ENCODE data around the gene IKBKE.

Gene IKBKE

DNA sequence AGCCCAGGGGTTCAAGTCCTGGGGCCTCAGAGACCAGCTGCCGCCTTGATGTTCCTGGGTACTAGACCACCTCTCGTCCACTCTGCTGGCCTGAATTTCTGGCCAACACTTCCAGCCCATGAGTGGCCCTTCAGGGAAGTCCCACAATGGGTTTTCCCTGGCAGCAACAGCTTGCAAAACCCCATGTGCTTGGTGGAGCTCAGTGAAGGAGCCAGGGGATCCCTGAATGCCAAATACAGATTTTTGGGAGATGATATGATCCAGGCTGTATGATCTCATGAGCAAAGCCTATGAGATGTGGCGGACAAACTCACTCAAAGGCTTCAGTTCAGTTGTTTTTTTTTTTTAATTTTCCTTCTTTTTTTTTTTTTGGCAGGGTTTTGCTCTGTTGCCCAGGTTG is 27.5 kb downstream of the IKBKE start:
- DNase-seq (ENCODE audit: low read depth) = no peak
- TF ChIP-seq, protein P1, sequence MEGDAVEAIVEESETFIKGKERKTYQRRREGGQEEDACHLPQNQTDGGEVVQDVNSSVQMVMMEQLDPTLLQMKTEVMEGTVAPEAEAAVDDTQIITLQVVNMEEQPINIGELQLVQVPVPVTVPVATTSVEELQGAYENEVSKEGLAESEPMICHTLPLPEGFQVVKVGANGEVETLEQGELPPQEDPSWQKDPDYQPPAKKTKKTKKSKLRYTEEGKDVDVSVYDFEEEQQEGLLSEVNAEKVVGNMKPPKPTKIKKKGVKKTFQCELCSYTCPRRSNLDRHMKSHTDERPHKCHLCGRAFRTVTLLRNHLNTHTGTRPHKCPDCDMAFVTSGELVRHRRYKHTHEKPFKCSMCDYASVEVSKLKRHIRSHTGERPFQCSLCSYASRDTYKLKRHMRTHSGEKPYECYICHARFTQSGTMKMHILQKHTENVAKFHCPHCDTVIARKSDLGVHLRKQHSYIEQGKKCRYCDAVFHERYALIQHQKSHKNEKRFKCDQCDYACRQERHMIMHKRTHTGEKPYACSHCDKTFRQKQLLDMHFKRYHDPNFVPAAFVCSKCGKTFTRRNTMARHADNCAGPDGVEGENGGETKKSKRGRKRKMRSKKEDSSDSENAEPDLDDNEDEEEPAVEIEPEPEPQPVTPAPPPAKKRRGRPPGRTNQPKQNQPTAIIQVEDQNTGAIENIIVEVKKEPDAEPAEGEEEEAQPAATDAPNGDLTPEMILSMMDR (conservative IDR thresholded peaks at IDR 0.05; ENCODE audit: control insufficient read depth, insufficient read depth, low read depth, low read length) = no peak
- H3K4me3 ChIP-seq (ENCODE audit: control insufficient read depth, low read depth, low read length) = no peak overlapping the region

DNA sequence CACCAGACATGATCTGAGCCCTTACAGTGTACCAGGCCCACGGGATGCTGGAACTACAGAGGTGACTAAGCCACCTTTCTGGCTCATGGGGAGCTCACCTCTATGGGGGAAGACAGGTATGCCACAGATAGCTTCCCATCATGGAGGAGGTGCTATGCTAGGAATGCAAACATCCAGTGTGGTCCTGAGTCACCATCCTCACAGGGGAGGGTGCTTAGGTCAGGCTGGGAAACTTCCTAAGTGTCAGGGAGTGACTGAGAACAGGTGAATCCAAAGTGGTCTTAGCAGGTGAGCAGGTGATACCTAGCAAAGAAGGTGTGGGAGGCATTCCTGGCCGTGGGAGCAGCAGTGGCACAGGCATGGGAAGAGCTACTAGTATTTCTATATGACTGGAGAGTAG is 28.4 kb downstream of the IKBKE start:
- H3K4me3 ChIP-seq (ENCODE audit: control insufficient read depth, low read depth, low read length) = no peak overlapping the region
- no peak for DNase-seq (ENCODE audit: low read depth)
- TF ChIP-seq, protein P1 (conservative IDR thresholded peaks at IDR 0.05; ENCODE audit: control insufficient read depth, insufficient read depth, low read depth, low read length) = no peak

DNA sequence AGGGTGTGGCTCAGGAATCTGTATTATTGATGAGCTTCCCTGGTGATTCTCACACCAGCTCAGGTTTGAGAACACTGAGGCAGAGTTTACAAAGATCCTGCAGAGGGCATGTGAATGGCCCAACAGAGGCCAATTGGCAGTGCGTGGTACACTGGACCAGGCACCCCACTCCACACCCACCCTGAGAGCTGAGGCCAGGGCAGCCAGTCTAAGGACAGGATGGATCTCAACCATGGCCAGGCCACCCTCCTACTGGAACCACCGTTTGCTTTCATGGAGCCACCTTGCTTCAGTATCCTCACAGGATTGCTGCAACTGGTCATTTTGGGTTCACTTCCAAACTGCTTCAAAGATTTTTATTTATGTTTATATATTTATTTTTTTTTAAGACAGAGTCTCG is 29.8 kb downstream of the IKBKE start:
- DNase-seq (ENCODE audit: low read depth) = no peak
- TF ChIP-seq, protein P1 (conservative IDR thresholded peaks at IDR 0.05; ENCODE audit: control insufficient read depth, insufficient read depth, low read depth, low read length) = no peak
- H3K4me3 ChIP-seq (ENCODE audit: control insufficient read depth, low read depth, low read length) = no peak overlapping the region

DNA sequence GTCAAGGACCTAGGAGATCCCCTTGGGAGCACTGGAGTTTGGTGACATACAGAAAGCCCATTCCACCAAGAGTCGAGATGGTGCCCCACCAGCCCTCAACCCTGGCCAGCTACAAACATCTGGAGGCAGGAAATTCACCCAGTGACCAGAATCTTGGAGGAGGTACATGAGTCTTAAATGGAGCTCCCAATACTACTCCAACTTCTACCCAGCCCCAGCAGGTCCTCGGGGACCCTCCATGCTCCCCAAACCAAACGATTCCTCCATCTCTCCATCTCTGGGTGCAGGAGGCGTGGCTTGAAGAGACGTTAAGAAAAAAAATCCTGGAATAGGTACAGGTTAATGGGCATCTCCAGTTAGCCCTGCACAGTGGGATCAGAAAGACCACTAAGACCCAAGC is 31.6 kb downstream of the IKBKE start:
- no peak for DNase-seq (ENCODE audit: low read depth)
- TF ChIP-seq, protein P1 (conservative IDR thresholded peaks at IDR 0.05; ENCODE audit: control insufficient read depth, insufficient read depth, low read depth, low read length) = no peak
- H3K4me3 ChIP-seq (ENCODE audit: control insufficient read depth, low read depth, low read length) = no peak overlapping the region

DNA sequence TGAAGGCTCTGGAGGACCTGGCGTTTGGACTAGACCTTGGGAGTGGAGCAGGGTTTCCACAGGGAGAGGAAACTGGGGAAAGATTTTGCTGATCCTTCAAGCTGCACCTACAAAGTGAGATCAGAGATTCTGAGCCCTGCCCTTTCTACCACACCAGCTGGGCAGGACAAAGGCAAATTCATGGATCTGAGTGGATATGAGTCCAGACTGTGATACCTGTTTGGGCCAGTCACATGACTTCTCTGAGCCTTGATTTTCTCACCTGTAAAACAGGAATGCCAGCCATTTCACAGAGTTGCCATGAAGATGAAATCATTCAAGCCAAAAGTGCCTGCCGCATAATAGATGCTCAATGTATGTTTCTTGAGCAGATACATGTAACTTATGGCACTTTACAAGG is 32.1 kb downstream of the IKBKE start:
- H3K4me3 ChIP-seq (ENCODE audit: control insufficient read depth, low read depth, low read length) = no peak overlapping the region
- TF ChIP-seq, protein P1 (conservative IDR thresholded peaks at IDR 0.05; ENCODE audit: control insufficient read depth, insufficient read depth, low read depth, low read length) = no peak

DNA sequence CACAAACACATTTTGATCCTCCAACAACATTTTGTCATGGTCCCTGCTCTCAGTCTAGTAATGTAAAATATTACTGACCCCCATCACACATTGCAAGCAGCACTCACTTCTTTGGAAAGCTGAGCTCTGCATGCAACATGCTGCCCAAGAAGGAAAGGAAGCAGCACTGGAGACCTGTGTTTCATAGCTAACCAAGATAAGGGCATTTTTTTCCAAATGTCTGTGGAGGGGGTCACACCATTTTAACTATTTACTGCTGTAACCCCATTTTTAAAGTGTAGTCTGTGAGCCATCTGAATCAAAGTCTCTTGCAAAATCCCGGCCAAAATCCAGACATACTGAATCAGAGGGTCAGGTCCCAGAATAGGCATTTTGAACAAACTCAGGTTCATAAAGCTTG is 32.5 kb downstream of the IKBKE start:
- TF ChIP-seq, protein P1 (conservative IDR thresholded peaks at IDR 0.05; ENCODE audit: control insufficient read depth, insufficient read depth, low read depth, low read length) = no peak
- DNase-seq (ENCODE audit: low read depth) = no peak

More for the DNA sequence above, 32.1 kb downstream of the IKBKE start:
- no peak for DNase-seq (ENCODE audit: low read depth)

More for the DNA sequence above, 32.5 kb downstream of the IKBKE start:
- no peak overlapping the region for H3K4me3 ChIP-seq (ENCODE audit: control insufficient read depth, low read depth, low read length)
